ENCODE data around the gene FBXW2.

- TF ChIP-seq SIN3A (IDR thresholded peaks at IDR 0.05; ENCODE audit: borderline replicate concordance, insufficient read depth, low read depth, low read length) (no peak), CTCF (IDR thresholded peaks at IDR 0.05) (no peak)
Observed at GRCh38 chr9:120765910-120766425, 27.2 kb downstream of the FBXW2 start.
